GM18873 (cell line): ENCODE data around the gene CDH26.

ENCODE experiments used
- ATAC-seq: cut with Tn5 transposase; IDR thresholded peaks from one replicate; pipeline ENCODE4 v1.9.1; 2021; ENCODE audit warnings: mild to moderate bottlenecking, moderate library complexity, moderate number of reproducible peaks; ENCODE audit not compliant: unreplicated experiment, low FRiP score

Gene CDH26

GRCh38 chr20:59958123-59958522, at the start of gene CDH26:
TSS of gene CDH26 (plus strand) at chr20:59958423. CDS start at chr20:59958727, 304 bp downstream.
- ATAC-seq = no peak

GRCh38 chr20:59908855-59909254, 49.4 kb upstream of the CDH26 start:
- no peak for ATAC-seq

- ATAC-seq = no peak
These were observed 47.2 kb upstream of the CDH26 start for GRCh38 chr20:59911041-59911440.

GRCh38 chr20:59912609-59913008, 45.6 kb upstream of the CDH26 start:
- no peak for ATAC-seq

GRCh38 chr20:59920944-59921343, 37.3 kb upstream of the CDH26 start:
- ATAC-seq = no peak

- ATAC-seq = no peak
These were observed 34.7 kb upstream of the CDH26 start for GRCh38 chr20:59923514-59923913.

- ATAC-seq = no peak
These were observed 32.9 kb upstream of the CDH26 start for GRCh38 chr20:59925359-59925758.

- ATAC-seq = no peak
These were observed 32.3 kb upstream of the CDH26 start for GRCh38 chr20:59925899-59926298.

GRCh38 chr20:59931511-59932312, 26.5 kb upstream of the CDH26 start:
- no peak for ATAC-seq

GRCh38 chr20:59932616-59933295, 25.5 kb upstream of the CDH26 start:
- no peak for ATAC-seq

GRCh38 chr20:59933296-59933848, 24.9 kb upstream of the CDH26 start, which contains the start of gene SYCP2:
TSS of gene SYCP2 (minus strand) at chr20:59933637. CDS start at chr20:59922413, 11,224 bp downstream.
- ATAC-seq = no peak

GRCh38 chr20:59933849-59934585, 24.2 kb upstream of the CDH26 start:
- no peak for ATAC-seq

- ATAC-seq = no peak
These were observed 22.6 kb upstream of the CDH26 start for GRCh38 chr20:59935457-59936185.

GRCh38 chr20:59936409-59936808, 21.8 kb upstream of the CDH26 start:
- no peak for ATAC-seq

GRCh38 chr20:59937150-59937549, 21.1 kb upstream of the CDH26 start:
- ATAC-seq = no peak

- no peak for ATAC-seq
These were observed 20.0 kb upstream of the CDH26 start for GRCh38 chr20:59938221-59938620.

GRCh38 chr20:59938696-59939051, 19.5 kb upstream of the CDH26 start:
- ATAC-seq = no peak

GRCh38 chr20:59939052-59939878, 19.0 kb upstream of the CDH26 start:
- no peak for ATAC-seq

GRCh38 chr20:59939879-59940128, 18.4 kb upstream of the CDH26 start:
- peak; percentile 23 for ATAC-seq
